Fibroblast of skin of left biceps (primary cell): ENCODE results near the gene PGLYRP2.
"Not testable (repeated sequence)": the region's sequence is repeated elsewhere in the genome, so short reads cannot be mapped to it uniquely, and the experiment has no call there.

Source experiments
- DNase-seq, 2 experiments: peaks; one replicate each; pipeline ENCODE4 v3.0.0-alpha.2; 2013; ENCODE audit warnings: low read depth in 2 of 2

The PGLYRP2 gene

GRCh38 chr19:15479391-15480345 lies at the start of gene PGLYRP2:
Gene PGLYRP2 (minus strand): TSS chr19:15479501. CDS start chr19:15479371, 130 bp downstream.
- DNase-seq, result no peak

GRCh38 chr19:15527705-15528104 lies 48.4 kb upstream of the PGLYRP2 start:
- DNase-seq, result no peak

GRCh38 chr19:15526408-15526807 lies 47.1 kb upstream of the PGLYRP2 start:
- no peak for DNase-seq

GRCh38 chr19:15525291-15525690 lies 46.0 kb upstream of the PGLYRP2 start:
- DNase-seq, result no peak

GRCh38 chr19:15524781-15525180 lies 45.5 kb upstream of the PGLYRP2 start:
- DNase-seq, result no peak

GRCh38 chr19:15519433-15519976 lies 40.2 kb upstream of the PGLYRP2 start:
- no peak for DNase-seq

- DNase-seq, result no peak
Observed at GRCh38 chr19:15517778-15518177, 38.5 kb upstream of the PGLYRP2 start.

- no peak for DNase-seq
Observed at GRCh38 chr19:15516363-15516762, 37.1 kb upstream of the PGLYRP2 start.

- not testable (repeated sequence) for DNase-seq
Observed at GRCh38 chr19:15515227-15515625, 35.9 kb upstream of the PGLYRP2 start.

GRCh38 chr19:15511671-15512424 lies 32.5 kb upstream of the PGLYRP2 start:
- DNase-seq, result no peak

- DNase-seq, result no peak
Observed at GRCh38 chr19:15508035-15508710, 28.9 kb upstream of the PGLYRP2 start, which contains the start of gene CYP4F22. Gene CYP4F22 (plus strand): TSS chr19:15508525. CDS start chr19:15525337, 16,812 bp downstream.

GRCh38 chr19:15507068-15508034 lies 28.1 kb upstream of the PGLYRP2 start:
- DNase-seq, result no peak

GRCh38 chr19:15506074-15506571 lies 26.8 kb upstream of the PGLYRP2 start:
- no peak for DNase-seq

- DNase-seq, result no peak
Observed at GRCh38 chr19:15502264-15502663, 23.0 kb upstream of the PGLYRP2 start.

- DNase-seq, result no peak
Observed at GRCh38 chr19:15501596-15501995, 22.3 kb upstream of the PGLYRP2 start.

- DNase-seq, result no peak
Observed at GRCh38 chr19:15498910-15499309, 19.6 kb upstream of the PGLYRP2 start.

- no peak for DNase-seq
Observed at GRCh38 chr19:15498156-15498858, 19.0 kb upstream of the PGLYRP2 start.

GRCh38 chr19:15495151-15495550 lies 15.8 kb upstream of the PGLYRP2 start:
- no peak for DNase-seq

GRCh38 chr19:15488489-15489226 lies 9.4 kb upstream of the PGLYRP2 start:
- DNase-seq, result no peak
